GM12874 (cell line): ENCODE results near the gene MAPK7.

Experiments used
- TF ChIP-seq, protein P1 (sequence below): IDR thresholded peaks from 2 replicates; pipeline ENCODE4 v1.5.1; 2011; ENCODE audit warnings: low read depth, mild to moderate bottlenecking, control low read depth, low read length, moderate library complexity; ENCODE audit not compliant: insufficient read depth

The MAPK7 gene

DNA sequence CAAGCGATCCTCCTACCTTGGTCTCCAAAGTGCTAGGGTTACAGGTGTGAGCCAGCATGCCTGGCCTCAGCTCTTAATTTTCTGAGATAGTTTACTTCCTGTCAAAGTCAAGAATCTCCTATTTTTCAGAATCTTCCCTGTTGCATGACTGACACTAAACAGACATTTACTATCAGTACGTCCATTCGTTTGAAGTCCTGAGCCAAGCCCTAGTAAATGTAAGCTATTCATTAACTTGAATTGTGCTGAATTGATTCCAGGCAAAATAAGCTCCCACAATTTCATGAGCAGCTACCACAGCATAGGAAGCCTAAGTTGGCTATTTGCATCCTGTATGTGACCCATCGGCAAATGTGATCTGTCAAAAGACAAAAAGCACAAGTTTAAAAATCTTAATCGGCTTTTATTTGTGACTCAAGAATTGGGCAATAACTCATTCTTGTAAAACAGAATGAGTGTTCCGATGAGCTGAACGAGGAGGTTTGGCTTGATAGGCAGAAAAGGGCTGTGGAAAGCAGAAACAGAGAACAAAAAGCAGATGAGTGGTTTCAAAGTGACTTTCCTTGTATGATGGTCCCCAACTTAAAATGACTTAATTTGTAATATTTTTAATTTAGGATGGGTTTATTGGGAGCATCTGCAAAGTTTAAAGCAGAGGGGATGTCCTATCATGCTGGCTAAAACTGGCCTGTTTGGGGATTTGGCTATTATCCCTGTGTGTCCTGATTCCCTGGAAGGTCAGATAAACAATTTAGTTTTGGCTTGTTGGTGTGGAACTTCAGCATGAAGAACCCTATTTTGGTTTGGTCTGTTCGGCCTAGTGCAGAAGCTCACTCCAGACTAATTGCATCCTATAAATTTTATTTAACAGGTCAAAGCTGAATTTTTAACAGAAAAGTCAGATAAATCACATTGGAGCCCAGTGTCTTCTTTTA is 46.9 kb downstream of the MAPK7 start:
- TF ChIP-seq, protein P1, sequence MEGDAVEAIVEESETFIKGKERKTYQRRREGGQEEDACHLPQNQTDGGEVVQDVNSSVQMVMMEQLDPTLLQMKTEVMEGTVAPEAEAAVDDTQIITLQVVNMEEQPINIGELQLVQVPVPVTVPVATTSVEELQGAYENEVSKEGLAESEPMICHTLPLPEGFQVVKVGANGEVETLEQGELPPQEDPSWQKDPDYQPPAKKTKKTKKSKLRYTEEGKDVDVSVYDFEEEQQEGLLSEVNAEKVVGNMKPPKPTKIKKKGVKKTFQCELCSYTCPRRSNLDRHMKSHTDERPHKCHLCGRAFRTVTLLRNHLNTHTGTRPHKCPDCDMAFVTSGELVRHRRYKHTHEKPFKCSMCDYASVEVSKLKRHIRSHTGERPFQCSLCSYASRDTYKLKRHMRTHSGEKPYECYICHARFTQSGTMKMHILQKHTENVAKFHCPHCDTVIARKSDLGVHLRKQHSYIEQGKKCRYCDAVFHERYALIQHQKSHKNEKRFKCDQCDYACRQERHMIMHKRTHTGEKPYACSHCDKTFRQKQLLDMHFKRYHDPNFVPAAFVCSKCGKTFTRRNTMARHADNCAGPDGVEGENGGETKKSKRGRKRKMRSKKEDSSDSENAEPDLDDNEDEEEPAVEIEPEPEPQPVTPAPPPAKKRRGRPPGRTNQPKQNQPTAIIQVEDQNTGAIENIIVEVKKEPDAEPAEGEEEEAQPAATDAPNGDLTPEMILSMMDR: no peak

DNA sequence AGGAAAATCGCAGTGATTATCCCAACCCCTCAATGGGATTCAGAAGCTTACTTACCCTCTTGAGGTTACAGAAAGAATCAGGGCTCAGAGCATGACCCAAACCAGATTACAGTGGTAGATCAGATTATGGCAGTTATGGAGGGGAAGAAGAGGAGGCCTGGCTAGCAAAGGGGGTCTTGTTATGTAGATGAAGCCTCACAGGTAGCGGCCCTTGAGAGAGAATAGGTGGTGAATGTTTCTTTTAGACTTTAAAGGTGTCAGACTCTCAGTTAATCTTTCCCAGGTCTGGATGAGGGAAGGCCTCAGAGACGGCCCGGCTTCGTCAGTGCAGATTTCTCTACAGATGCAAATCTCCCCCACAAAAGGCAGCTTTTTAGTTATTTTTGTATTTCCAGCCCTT is 48.3 kb downstream of the MAPK7 start:
- TF ChIP-seq, protein P1: no peak

DNA sequence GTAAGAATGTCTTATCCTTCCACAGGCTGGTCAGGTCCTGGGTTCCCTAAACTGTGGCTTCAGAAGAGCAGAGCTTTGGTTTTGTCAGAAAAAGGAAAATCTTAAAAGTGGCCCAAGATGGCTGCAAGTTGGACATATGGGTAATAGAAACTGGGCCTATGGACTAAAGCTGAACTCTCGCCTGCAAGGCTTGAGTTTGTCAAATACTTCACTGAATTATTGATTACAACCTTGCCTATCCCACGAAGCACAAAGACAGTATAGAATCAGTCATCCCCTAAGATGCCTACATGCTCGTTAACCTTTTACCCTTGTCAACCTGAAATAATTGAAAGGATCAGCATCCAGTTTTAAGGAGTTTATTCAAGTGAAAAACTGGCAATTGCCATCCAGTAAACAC is 53.4 kb downstream of the MAPK7 start:
- TF ChIP-seq, protein P1: no peak
